Immature natural killer cell (primary cell): Measurements from ENCODE around the gene CPA3. TPM values are rescaled to one million over a fixed set of nuclear protein-coding genes. Genes with fewer than 3 reads are reported as not detected.

ENCODE experiments used
- DNase-seq, 3 donors: peaks; one replicate each; pipeline ENCODE4 v3.0.0; 2022; ENCODE audit warnings: mixed read lengths in 1 of 3
- H3K27ac Mint-ChIP-seq, 6 donors: one replicate each; pipeline ENCODE4 v1.8.0; 2020; ENCODE audit warnings: mixed read lengths in 6 of 6, mild to moderate bottlenecking in 5 of 6, inconsistent platforms in 4 of 6, moderate library complexity in 3 of 6
- H3K27me3 Mint-ChIP-seq, 3 donors: one replicate each; pipeline ENCODE4 v1.8.0; 2020 to 2021; ENCODE audit warnings: low read depth in 3 of 3, mild to moderate bottlenecking in 3 of 3, mixed read lengths in 3 of 3, moderate library complexity in 3 of 3, inconsistent platforms in 1 of 3
- H3K36me3 Mint-ChIP-seq, 3 donors: one replicate each; pipeline ENCODE4 v1.8.0; 2020; ENCODE audit warnings: mixed read lengths in 3 of 3, inconsistent platforms in 2 of 3, mild to moderate bottlenecking in 2 of 3
- H3K4me1 Mint-ChIP-seq, 2 donors: one replicate each; pipeline ENCODE4 v1.8.0; 2020; ENCODE audit warnings: inconsistent platforms in 2 of 2, mild to moderate bottlenecking in 2 of 2, mixed read lengths in 2 of 2, moderate library complexity in 1 of 2
- H3K4me3 Mint-ChIP-seq, 5 donors: one replicate each; pipeline ENCODE4 v1.8.0; 2020; ENCODE audit warnings: mild to moderate bottlenecking in 5 of 5, mixed read lengths in 5 of 5, inconsistent platforms in 3 of 5, moderate library complexity in 3 of 5
- H3K9me3 Mint-ChIP-seq, 6 donors: one replicate each; pipeline ENCODE4 v1.8.0; 2020; ENCODE audit warnings: mild to moderate bottlenecking in 6 of 6, mixed read lengths in 6 of 6, inconsistent platforms in 4 of 6, moderate library complexity in 3 of 6
- polyA plus RNA-seq, 3 donors: library from polyadenylated mRNA; unstranded; fragments of 300-500 nt; fragmentation: Illumina TruSeq; gene quantifications; one replicate each; pipeline ENCODE4 v1.2.3, GENCODE V29; 2021

CPA3 gene
- polyA plus RNA-seq, 3 donors from 2014 or later = 0.32 TPM; not detected in 2

DNA sequence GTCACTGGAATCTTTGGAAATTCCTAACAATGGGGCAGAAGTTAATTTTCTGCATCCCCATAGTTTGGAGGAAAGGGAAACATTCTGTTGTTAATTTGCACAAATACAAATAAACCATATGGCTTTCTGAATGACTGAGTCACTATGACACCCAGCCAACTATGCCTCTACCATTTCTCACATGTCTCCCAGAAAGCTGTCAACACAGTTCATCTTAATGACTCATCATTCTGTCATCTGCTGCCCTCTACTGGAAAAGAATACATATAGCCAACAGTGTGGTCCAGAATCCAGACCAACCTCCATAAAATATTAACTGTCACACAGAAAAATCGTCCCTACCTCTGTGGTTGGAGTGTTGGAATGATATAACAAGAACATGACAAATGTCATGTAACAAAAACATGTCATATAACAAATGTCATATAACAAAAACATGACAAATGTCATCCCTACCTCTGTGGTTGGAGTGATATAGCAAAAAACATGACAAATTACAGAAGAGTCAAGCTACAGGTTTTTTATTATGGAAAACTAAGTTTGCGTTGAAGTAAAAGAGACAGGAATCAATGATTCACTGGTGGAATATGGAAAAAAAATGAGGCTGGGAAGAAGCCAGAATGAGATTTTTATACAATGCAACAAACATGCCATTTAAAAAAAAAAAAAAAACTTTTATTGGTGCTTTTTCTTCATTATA is 78.6 kb downstream of the CPA3 start:
- no peak overlapping the region for H3K4me3 Mint-ChIP-seq
- no peaks in the 10 kb centered on the region for H3K4me1 Mint-ChIP-seq
- peak; percentile 30 to 51 (median 42) for DNase-seq
- no peak overlapping the region for H3K27ac Mint-ChIP-seq
- H3K9me3 Mint-ChIP-seq = no peaks in the 10 kb centered on the region
- no peaks in the 10 kb centered on the region for H3K36me3 Mint-ChIP-seq
- peaks cover 3 to 5% (median 4%) of the 10 kb centered on the region in 3 donors for H3K27me3 Mint-ChIP-seq

DNA sequence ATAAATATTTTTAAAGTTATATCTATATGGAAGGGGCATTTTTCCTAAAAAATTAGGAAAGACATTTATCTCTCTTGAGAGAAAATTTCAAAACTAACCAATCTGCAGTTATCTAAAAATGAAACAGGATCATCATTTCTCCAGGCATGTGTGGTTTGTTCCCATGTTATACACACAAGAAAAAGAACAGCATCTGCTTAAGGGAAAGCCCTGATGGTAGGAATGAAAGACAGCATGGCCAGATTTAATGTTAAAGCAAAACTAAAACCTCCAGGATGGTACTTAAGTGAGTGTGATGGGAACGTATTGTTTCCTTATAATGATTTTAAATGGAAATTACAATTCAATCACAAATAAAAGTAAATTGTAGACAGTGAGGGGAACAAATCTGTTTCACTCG is 80.0 kb downstream of the CPA3 start:
- H3K4me1 Mint-ChIP-seq = no peaks in the 10 kb centered on the region

More for the DNA sequence above, 80.0 kb downstream of the CPA3 start:
- Mint-ChIP-seq H3K27ac (no peak overlapping the region), H3K36me3 (no peaks in the 10 kb centered on the region), H3K27me3 (peaks cover 3 to 5% (median 4%) of the 10 kb centered on the region in 3 donors), H3K9me3 (no peaks in the 10 kb centered on the region), H3K4me3 (no peak overlapping the region)
- DNase-seq = no peak

Other genes starting within 250 kb of the CPA3 start
- not detected for gene AGTR1, start 167.4 kb upstream of the CPA3 start, polyA plus RNA-seq
- gene CPB1, start 37.5 kb upstream of the CPA3 start, polyA plus RNA-seq = not detected
- 100 to 1,000 TPM in 1 of 3 donors, 10 to 100 TPM in 2; 73.5 to 102 (median 91.8) TPM for gene GYG1, start 126.2 kb downstream of the CPA3 start, polyA plus RNA-seq
- 10 to 100 TPM; 13.0 to 33.8 (median 15.5) TPM for gene HLTF, start 221.2 kb downstream of the CPA3 start, polyA plus RNA-seq